ENCODE results near the gene ZNF536. TPM values are rescaled to one million over a fixed set of nuclear protein-coding genes. Genes with fewer than 3 reads are reported as not detected.

Gene ZNF536
- total and polyA plus RNA-seq, 7 experiments from 2014 or later, result not detected

DNA sequence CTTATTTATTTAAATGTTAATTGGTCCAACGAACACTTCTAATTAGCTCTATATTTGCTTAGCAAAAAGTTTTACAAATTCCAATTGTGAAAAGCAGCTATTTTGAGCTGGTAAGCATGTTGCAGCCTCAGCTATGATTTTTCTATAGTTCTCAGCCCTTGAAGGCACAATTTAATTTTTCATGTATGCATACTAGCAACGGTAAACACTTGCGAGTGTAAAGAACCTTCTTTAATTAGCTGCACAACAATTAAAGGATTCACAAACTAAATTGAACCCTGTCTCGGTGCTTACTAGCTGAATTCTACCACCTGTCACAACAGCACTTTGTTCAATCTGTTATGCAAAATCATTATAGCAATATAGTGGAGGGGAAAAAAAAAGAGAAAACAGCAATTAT lies 29.8 kb downstream of the ZNF536 start:
- H3K4me3 ChIP-seq (ENCODE audit: low read length), result no peak overlapping the region
- H3K27ac ChIP-seq (ENCODE audit: low read depth, low read length), result no peak overlapping the region
- H3K9me3 ChIP-seq (ENCODE audit: control insufficient read depth in 2 of 3, low read length in 3 of 3), result no peaks in the 10 kb centered on the region
- POLR2A ChIA-PET, result no interaction called here
- intact Hi-C loops (cut with micrococcal nuclease), result no loop called here
- H3K4me3 Mint-ChIP-seq, result no peak overlapping the region
- H3K27me3 ChIP-seq (ENCODE audit: control insufficient read depth in 2 of 2, insufficient read depth in 2 of 2, low read length in 2 of 2), result no peaks in the 10 kb centered on the region
- ATAC-seq, result no peak
- H3K36me3 Mint-ChIP-seq, result no peaks in the 10 kb centered on the region
- no peaks in the 10 kb centered on the region for H3K4me1 Mint-ChIP-seq
- peaks cover 0 to 16% (median 6%) of the 10 kb centered on the region in 5 donors for H3K27me3 Mint-ChIP-seq
- no peaks in the 10 kb centered on the region for H3K4me1 ChIP-seq (ENCODE audit: control insufficient read depth in 2 of 2, insufficient read depth in 2 of 2, low read length in 2 of 2)
- DNase-seq, result no peak
- H3K27ac Mint-ChIP-seq, result no peak overlapping the region
- CTCF ChIA-PET, result no interaction called here
- H3K36me3 ChIP-seq (ENCODE audit: control insufficient read depth in 2 of 3, insufficient read depth in 3 of 3, low read length in 3 of 3), result no peaks in the 10 kb centered on the region
- H3K9me3 Mint-ChIP-seq, result peaks cover 0 to 11% (median under 1%) of the 10 kb centered on the region in 11 donors

DNA sequence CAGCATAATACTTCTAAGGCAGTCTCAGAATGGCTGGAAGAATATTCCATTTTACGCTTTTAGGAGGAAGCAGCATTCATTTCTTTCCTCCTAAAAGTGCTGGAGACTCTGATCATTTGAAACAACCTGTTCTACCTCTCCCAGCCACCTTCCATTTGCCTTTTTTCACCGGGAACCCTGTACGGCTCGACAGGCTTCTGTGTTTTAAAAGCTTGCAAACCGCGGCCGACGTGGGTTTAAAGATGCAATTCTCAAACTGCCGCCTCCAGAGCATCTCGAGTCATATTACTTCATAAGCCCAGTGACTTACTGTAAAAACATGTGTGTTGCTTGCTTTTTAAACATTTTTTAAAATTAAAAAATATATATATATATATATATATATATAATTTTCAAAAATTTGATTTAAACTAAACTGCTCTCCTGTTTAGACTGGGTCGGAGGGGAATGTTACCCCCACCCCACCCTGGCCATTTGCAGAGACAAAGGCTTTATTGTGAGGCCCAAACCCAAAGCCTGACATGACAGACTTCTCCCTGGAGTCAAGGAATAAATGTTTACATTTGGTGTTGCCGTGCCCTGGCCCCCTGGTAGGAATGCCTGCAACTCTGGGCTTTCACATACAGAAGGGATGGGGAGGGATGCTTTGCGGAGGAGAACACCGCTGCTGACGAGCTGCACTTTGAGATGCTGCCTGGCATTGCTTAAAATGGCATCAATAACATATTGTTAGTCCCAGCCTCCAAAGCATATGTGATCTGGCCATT lies 30.4 kb downstream of the ZNF536 start:
- ATAC-seq (no peak), DNase-seq (no peak)
- POLR2A ChIA-PET, result no interaction called here
- CTCF ChIA-PET, result no interaction called here
- H3K4me3 ChIP-seq (ENCODE audit: low read length), result no peak overlapping the region
- intact Hi-C loops (cut with micrococcal nuclease), result no loop called here
- no peaks in the 10 kb centered on the region for H3K27me3 ChIP-seq (ENCODE audit: control insufficient read depth in 2 of 2, insufficient read depth in 2 of 2, low read length in 2 of 2)
- Mint-ChIP-seq H3K4me1 (no peaks in the 10 kb centered on the region), H3K27ac (no peak overlapping the region), H3K9me3 (peaks cover 0 to 11% (median 0%) of the 10 kb centered on the region in 11 donors), H3K27me3 (peaks cover 0 to 16% (median 6%) of the 10 kb centered on the region in 5 donors), H3K36me3 (no peaks in the 10 kb centered on the region), H3K4me3 (no peak overlapping the region)
- H3K4me1 ChIP-seq (ENCODE audit: control insufficient read depth in 2 of 2, insufficient read depth in 2 of 2, low read length in 2 of 2), result no peaks in the 10 kb centered on the region
- no peaks in the 10 kb centered on the region for H3K36me3 ChIP-seq (ENCODE audit: control insufficient read depth in 2 of 3, insufficient read depth in 3 of 3, low read length in 3 of 3)
- H3K9me3 ChIP-seq (ENCODE audit: control insufficient read depth in 2 of 3, low read length in 3 of 3), result no peaks in the 10 kb centered on the region
- no peak overlapping the region for H3K27ac ChIP-seq (ENCODE audit: low read depth, low read length)

DNA sequence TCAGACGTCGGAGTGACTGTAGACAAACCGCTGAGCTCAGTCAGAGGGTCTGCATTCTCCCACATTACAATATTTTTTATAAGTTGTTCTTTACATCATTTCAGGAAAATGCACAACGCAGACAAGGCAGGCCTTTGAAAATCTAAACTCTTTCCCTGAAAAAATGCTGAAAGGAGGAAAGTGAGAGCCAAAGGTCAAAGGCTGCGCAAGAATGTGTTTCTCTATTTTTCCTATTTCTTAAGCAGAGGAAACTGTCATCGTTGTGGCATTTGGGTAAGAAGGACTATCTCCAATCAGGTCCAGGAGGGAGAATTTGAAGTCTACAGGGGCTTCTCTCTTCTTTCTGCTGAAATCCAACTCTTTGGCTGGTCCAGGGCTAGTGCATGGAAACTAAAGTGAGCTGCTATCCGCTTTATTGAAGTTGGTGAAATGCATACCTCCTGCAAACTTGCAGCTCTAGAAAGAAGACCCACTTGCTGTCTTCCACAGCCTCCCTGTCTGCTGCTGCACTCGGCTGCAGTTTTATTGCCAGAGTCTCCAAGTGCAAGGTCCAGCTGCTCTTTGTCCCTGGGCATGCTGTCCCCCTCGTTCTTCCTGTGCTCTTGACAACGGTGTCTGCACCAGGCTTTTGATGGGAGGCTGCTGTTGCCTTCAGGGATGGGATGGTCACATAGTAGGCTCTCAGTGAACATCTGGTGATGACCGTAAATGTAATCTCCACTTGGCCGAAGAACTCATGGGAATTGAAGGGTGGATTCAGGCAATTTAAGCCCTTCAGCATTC lies 31.2 kb downstream of the ZNF536 start:
- Histone ChIP-seq H3K27me3 (ENCODE audit: control insufficient read depth in 2 of 2, insufficient read depth in 2 of 2, low read length in 2 of 2) (no peaks in the 10 kb centered on the region), H3K4me3 (ENCODE audit: low read length) (no peak overlapping the region), H3K27ac (ENCODE audit: low read depth, low read length) (no peak overlapping the region), H3K36me3 (ENCODE audit: control insufficient read depth in 2 of 3, insufficient read depth in 3 of 3, low read length in 3 of 3) (no peaks in the 10 kb centered on the region), H3K9me3 (ENCODE audit: control insufficient read depth in 2 of 3, low read length in 3 of 3) (no peaks in the 10 kb centered on the region), H3K4me1 (ENCODE audit: control insufficient read depth in 2 of 2, insufficient read depth in 2 of 2, low read length in 2 of 2) (no peaks in the 10 kb centered on the region)
- H3K4me1 Mint-ChIP-seq, result no peaks in the 10 kb centered on the region
- no peak for DNase-seq
- ATAC-seq, result no peak
- peaks cover 0 to 16% (median 6%) of the 10 kb centered on the region in 5 donors for H3K27me3 Mint-ChIP-seq
- peaks cover 0 to 11% (median 0%) of the 10 kb centered on the region in 11 donors for H3K9me3 Mint-ChIP-seq
- ChIA-PET POLR2A (no interaction called here), CTCF (no interaction called here)
- H3K27ac Mint-ChIP-seq, result no peak overlapping the region
- H3K36me3 Mint-ChIP-seq, result no peaks in the 10 kb centered on the region
- H3K4me3 Mint-ChIP-seq, result no peak overlapping the region
- intact Hi-C loops (cut with micrococcal nuclease), result no loop called here

DNA sequence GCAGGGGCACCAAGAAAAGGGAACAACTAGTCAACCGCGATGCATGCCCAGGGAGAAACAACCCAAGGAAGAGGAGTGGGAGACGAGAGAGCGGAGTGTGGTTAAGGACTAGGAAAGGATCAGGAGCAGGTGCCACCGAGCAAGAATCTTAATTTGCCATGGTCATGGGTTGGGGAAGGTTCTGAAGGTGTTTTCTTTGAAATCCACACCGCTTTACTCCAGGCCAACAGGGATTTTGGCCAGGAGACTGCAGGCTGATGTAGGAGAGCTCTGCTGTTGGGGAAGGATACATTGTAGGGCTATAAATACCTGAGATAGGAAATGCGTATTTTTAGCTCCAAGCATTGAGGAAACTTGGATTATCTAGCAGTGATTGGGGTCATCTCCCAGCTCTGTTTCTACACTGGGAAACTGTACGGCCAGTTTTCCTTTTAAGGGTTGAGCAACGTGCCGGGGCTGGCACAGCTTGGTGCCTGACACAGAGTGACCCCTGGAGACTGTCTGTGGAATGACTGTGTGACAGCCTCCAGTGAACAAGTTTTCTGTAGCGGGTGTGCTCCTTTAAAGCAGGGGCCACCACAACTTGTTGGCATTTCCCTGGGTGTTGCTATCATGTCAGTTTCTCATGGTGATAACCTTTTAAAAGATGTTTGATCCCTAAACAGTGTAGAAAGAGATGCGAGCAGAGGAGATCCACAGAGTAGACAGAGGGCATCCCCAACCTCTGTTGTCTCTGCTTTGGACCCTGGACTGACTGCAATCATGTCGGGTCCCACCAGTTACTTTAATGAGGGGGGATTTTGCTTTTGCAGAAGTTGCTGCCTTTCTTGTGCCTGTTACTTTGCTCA lies 34.3 kb downstream of the ZNF536 start:
- Histone ChIP-seq H3K36me3 (ENCODE audit: control insufficient read depth in 2 of 3, insufficient read depth in 3 of 3, low read length in 3 of 3) (no peaks in the 10 kb centered on the region), H3K27ac (ENCODE audit: low read depth, low read length) (no peak overlapping the region), H3K9me3 (ENCODE audit: control insufficient read depth in 2 of 3, low read length in 3 of 3) (no peaks in the 10 kb centered on the region), H3K27me3 (ENCODE audit: control insufficient read depth in 2 of 2, insufficient read depth in 2 of 2, low read length in 2 of 2) (no peaks in the 10 kb centered on the region), H3K4me3 (ENCODE audit: low read length) (no peak overlapping the region), H3K4me1 (ENCODE audit: control insufficient read depth in 2 of 2, insufficient read depth in 2 of 2, low read length in 2 of 2) (no peaks in the 10 kb centered on the region)
- Mint-ChIP-seq H3K4me3 (no peak overlapping the region), H3K27me3 (peaks cover 0 to 16% (median 6%) of the 10 kb centered on the region in 5 donors), H3K4me1 (no peaks in the 10 kb centered on the region), H3K9me3 (peaks cover 0 to 9% (median 0%) of the 10 kb centered on the region in 11 donors), H3K27ac (no peak overlapping the region), H3K36me3 (no peaks in the 10 kb centered on the region)
- ChIA-PET CTCF (no interaction called here), POLR2A (no interaction called here)
- ATAC-seq, result no peak
- intact Hi-C loops (cut with micrococcal nuclease), result no loop called here
- no peak for DNase-seq

DNA sequence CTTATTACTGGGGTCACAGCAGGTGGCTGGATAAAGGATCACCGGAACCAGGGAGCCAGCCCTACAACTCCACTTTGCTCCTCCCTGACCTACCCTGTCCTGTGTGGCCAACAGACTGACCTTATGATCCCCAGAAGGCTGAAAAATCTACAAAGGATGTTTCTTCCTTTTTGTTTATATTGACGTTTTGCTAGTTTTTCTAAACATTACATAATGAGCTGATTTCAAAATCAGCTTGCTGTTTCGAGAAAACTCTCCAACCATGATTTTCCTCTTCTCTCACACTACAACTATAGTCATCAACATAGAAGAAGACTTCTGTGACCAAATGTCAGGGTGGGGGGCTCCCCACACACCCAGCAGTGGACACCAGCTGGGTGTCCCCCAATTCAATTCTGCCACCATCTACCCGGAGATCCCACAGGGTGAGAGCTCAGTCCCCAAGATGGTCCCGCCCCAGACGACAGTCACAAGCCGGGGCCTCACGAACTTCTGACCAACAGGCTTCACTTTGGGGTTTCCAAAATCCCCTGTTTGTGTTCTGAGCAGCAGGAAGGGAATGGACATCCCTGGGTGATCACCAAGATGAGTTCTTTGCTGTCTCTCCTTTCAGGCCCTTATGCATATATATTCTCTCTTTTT lies 35.0 kb downstream of the ZNF536 start:
- Mint-ChIP-seq H3K27ac (no peak overlapping the region), H3K9me3 (peaks cover 0 to 9% (median 0%) of the 10 kb centered on the region in 11 donors), H3K36me3 (no peaks in the 10 kb centered on the region), H3K27me3 (peaks cover 0 to 16% (median 6%) of the 10 kb centered on the region in 5 donors), H3K4me3 (no peak overlapping the region), H3K4me1 (no peaks in the 10 kb centered on the region)
- Histone ChIP-seq H3K4me1 (ENCODE audit: control insufficient read depth in 2 of 2, insufficient read depth in 2 of 2, low read length in 2 of 2) (no peaks in the 10 kb centered on the region), H3K4me3 (ENCODE audit: low read length) (no peak overlapping the region), H3K36me3 (ENCODE audit: control insufficient read depth in 2 of 3, insufficient read depth in 3 of 3, low read length in 3 of 3) (no peaks in the 10 kb centered on the region), H3K27ac (ENCODE audit: low read depth, low read length) (no peak overlapping the region), H3K9me3 (ENCODE audit: control insufficient read depth in 2 of 3, low read length in 3 of 3) (no peaks in the 10 kb centered on the region), H3K27me3 (ENCODE audit: control insufficient read depth in 2 of 2, insufficient read depth in 2 of 2, low read length in 2 of 2) (no peaks in the 10 kb centered on the region)
- CTCF ChIA-PET, result no interaction called here
- intact Hi-C loops (cut with micrococcal nuclease), result no loop called here
- DNase-seq (no peak), ATAC-seq (no peak)
- POLR2A ChIA-PET, result no interaction called here

DNA sequence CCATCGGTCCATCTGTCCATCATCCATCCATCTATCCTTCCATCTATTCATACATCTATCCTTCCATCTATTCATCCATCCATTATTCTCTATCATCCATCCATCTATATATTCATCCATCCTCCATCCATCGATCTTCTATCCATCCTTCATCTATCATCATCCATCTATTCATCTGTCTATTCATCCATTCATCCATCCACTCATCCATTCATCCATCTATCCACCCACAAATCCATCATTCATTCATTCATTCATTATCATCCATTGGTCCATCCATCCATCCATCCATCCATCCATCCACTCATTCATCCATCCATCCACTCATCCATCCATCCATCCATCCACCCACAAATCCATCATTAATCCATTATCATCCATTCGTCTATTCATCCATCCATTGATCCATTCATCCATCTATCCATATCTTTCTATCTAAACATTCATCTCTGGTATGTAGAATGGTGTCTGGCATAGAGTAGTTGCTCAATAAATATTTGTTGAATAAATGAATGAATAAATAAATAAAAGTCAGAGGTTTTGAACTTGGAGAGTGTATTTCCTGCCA lies 36.6 kb downstream of the ZNF536 start:
- Mint-ChIP-seq H3K27ac (no peak overlapping the region), H3K27me3 (peaks cover 0 to 13% (median 6%) of the 10 kb centered on the region in 5 donors), H3K36me3 (no peaks in the 10 kb centered on the region), H3K9me3 (peaks cover 0 to 9% (median 0%) of the 10 kb centered on the region in 11 donors), H3K4me1 (no peaks in the 10 kb centered on the region), H3K4me3 (no peak overlapping the region)
- H3K9me3 ChIP-seq (ENCODE audit: control insufficient read depth in 2 of 3, low read length in 3 of 3), result no peaks in the 10 kb centered on the region
- no peak for DNase-seq
- ATAC-seq, result no peak
- no peaks in the 10 kb centered on the region for H3K4me1 ChIP-seq (ENCODE audit: control insufficient read depth in 2 of 2, insufficient read depth in 2 of 2, low read length in 2 of 2)
- no peak overlapping the region for H3K27ac ChIP-seq (ENCODE audit: low read depth, low read length)
- H3K27me3 ChIP-seq (ENCODE audit: control insufficient read depth in 2 of 2, insufficient read depth in 2 of 2, low read length in 2 of 2), result no peaks in the 10 kb centered on the region
- H3K36me3 ChIP-seq (ENCODE audit: control insufficient read depth in 2 of 3, insufficient read depth in 3 of 3, low read length in 3 of 3), result no peaks in the 10 kb centered on the region
- CTCF ChIA-PET, result no interaction called here
- intact Hi-C loops (cut with micrococcal nuclease), result no loop called here
- no peak overlapping the region for H3K4me3 ChIP-seq (ENCODE audit: low read length)
- POLR2A ChIA-PET, result no interaction called here
